GM20000 (cell line): ENCODE measurements around the gene DDX46.

Experiments used
- DNase-seq: peaks from one replicate; pipeline ENCODE4 v3.0.0; 2012; ENCODE audit warnings: low spot score
- TF ChIP-seq, protein P1 (sequence below): IDR thresholded peaks from 2 replicates; pipeline ENCODE4 v1.5.1; 2012; ENCODE audit warnings: mild to moderate bottlenecking, control low read depth; ENCODE audit errors: extremely low read depth, missing control alignments

DDX46 gene

GRCh38 chr5:134874831-134875655, 116.5 kb downstream of the DDX46 start:
- peak; percentile 59 for DNase-seq
- TF ChIP-seq, protein P1, sequence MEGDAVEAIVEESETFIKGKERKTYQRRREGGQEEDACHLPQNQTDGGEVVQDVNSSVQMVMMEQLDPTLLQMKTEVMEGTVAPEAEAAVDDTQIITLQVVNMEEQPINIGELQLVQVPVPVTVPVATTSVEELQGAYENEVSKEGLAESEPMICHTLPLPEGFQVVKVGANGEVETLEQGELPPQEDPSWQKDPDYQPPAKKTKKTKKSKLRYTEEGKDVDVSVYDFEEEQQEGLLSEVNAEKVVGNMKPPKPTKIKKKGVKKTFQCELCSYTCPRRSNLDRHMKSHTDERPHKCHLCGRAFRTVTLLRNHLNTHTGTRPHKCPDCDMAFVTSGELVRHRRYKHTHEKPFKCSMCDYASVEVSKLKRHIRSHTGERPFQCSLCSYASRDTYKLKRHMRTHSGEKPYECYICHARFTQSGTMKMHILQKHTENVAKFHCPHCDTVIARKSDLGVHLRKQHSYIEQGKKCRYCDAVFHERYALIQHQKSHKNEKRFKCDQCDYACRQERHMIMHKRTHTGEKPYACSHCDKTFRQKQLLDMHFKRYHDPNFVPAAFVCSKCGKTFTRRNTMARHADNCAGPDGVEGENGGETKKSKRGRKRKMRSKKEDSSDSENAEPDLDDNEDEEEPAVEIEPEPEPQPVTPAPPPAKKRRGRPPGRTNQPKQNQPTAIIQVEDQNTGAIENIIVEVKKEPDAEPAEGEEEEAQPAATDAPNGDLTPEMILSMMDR: no peak

- peak; percentile 83 for DNase-seq
- TF ChIP-seq, protein P1: no peak
Observed at GRCh38 chr5:134877159-134877558, 118.6 kb downstream of the DDX46 start.

DNA sequence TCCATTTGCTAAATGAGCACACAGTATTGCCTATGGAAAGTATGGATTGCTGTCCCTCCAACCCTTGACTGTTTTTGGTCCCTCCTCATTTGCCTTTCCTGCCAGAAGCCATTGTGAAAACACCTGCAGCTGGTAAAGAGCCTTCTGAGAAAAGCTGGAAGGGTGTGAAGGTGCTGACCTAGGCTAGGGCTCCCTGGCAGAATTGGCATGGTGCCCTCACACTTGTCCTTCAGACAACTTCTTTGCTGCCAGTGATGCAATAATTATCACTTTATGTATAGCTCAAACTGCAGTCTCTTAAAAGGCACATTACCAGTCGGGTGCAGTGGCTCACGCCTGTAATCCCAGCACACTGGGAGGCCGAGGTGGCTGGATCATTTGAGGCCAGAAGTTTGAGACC, 119.8 kb downstream of the DDX46 start:
- TF ChIP-seq, protein P1: no peak
- DNase-seq: no peak

DNA sequence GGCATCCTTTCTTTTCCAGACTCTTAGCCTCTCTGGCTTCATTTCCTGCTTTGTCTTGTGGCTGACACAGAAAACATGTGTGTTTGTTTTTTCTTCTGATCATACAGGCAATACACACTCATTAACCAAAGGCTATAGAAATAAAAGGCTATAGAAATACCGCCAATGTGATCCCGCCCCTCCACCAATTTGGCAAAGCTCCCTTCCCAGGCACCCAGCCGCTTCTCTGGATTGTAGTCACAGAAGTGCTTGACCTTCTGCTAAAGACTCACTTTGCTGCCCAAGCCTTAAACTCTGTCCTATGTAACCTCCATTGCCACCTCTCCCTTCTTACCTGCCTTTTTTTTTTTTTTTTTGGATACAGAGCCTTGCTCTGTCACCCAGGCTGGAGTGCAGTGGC, 120.9 kb downstream of the DDX46 start:
- TF ChIP-seq, protein P1: no peak
- no peak for DNase-seq
